ENCODE results near the gene CACNB4.

DNA sequence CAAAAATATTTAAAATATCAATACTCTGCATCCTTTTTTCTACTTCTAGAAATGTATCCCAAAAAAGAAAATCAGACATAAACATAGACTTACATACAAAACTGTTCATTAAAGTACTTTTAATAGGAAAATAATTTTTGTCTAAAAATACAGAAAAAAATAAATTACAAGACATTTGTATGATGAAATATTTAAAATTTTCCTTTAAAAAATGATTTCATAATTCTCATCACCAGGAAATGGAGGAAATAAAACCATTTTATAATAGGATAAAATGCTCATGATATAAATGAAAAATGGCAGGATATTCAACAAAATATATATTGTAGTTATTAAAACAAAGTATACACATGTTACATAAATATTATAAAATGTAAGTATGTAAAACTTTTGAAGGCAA lies 295.0 kb downstream of the CACNB4 start:
- TF ChIP-seq BCL11A (IDR thresholded peaks at IDR 0.05; ENCODE audit: low read depth, low read length) (no peak), CTCF (IDR thresholded peaks at IDR 0.05 in 2 of 3, conservative IDR thresholded peaks at IDR 0.05 in 1 of 3; ENCODE audit: control insufficient read depth in 2 of 3, extremely low read depth in 1 of 3, insufficient read depth in 1 of 3, low read depth in 3 of 3, low read length in 3 of 3) (no peak), ELK1 (IDR thresholded peaks at IDR 0.05; ENCODE audit: low read depth, low read length) (no peak), RAD51 (IDR thresholded peaks at IDR 0.05) (no peak), NR2F1 (conservative IDR thresholded peaks at IDR 0.05) (no peak), GATAD2B (conservative IDR thresholded peaks at IDR 0.05; ENCODE audit: low read depth) (no peak), IRF4 (IDR thresholded peaks at IDR 0.05; ENCODE audit: low read depth, low read length) (no peak), USF1 (IDR thresholded peaks at IDR 0.05; ENCODE audit: borderline replicate concordance, extremely low read length, insufficient read depth, low read depth, low read length) (no peak), TARDBP (IDR thresholded peaks at IDR 0.05; ENCODE audit: borderline replicate concordance) (no peak), TAF1 (IDR thresholded peaks at IDR 0.05; ENCODE audit: borderline replicate concordance, low read depth, low read length) (no peak), NBN (IDR thresholded peaks at IDR 0.05) (no peak), HSF1 (IDR thresholded peaks at IDR 0.05; ENCODE audit: low read depth, low read length) (no peak)
- TF ChIP-seq, protein P1, sequence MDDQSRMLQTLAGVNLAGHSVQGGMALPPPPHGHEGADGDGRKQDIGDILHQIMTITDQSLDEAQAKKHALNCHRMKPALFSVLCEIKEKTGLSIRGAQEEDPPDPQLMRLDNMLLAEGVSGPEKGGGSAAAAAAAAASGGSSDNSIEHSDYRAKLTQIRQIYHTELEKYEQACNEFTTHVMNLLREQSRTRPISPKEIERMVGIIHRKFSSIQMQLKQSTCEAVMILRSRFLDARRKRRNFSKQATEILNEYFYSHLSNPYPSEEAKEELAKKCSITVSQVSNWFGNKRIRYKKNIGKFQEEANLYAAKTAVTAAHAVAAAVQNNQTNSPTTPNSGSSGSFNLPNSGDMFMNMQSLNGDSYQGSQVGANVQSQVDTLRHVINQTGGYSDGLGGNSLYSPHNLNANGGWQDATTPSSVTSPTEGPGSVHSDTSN (IDR thresholded peaks at IDR 0.05; ENCODE audit: insufficient replicate concordance, low read depth, low read length), result no peak
- TF ChIP-seq, protein P2, sequence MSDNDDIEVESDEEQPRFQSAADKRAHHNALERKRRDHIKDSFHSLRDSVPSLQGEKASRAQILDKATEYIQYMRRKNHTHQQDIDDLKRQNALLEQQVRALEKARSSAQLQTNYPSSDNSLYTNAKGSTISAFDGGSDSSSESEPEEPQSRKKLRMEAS (IDR thresholded peaks at IDR 0.05; ENCODE audit: low read depth, low read length), result no peak
